IMR-90 (cell line): Measurements from ENCODE around the gene NBEAL1. TPM values are rescaled to one million over a fixed set of nuclear protein-coding genes. Genes with fewer than 3 reads are reported as not detected.

ENCODE experiments used
- ATAC-seq: fragments of 200-7000 bp; cut with Tn5 transposase; 2 replicates; pipeline ENCODE4 v1.9.1; 2020; ENCODE audit warnings: low read depth, mild to moderate bottlenecking, moderate library complexity
- BruUV-seq: library from RNA; stranded (reverse); fragments of 400-500 nt; replicated peaks from 2 replicates; lab custom pipeline; 2021; lab: Mats Ljungman, UMichigan
- CTCF ChIA-PET: fragments of 300-600 bp; formaldehyde crosslinking; extraction: SDS; loops from one replicate; lab custom pipeline; 2021; ENCODE audit warnings: antibody characterized with exemption; lab: Yijun Ruan, JAX
- POLR2A ChIA-PET: fragments of 300-600 bp; sonication (Branson Sonifier 250); formaldehyde crosslinking; loops from one replicate; lab custom pipeline; 2022; ENCODE audit warnings: antibody characterized with exemption; ENCODE audit not compliant: unreplicated experiment; lab: Charles Lee
- DNase-seq: peaks from one replicate; pipeline ENCODE4 v3.0.0; 2013
- H2AFZ ChIP-seq: replicated peaks from 2 replicates; pipeline ENCODE3; 2013; ENCODE audit warnings: low read length, mild to moderate bottlenecking; ENCODE audit not compliant: poor library complexity
- H2AK5ac ChIP-seq: 2 replicates; pipeline ENCODE4 v1.6.1; 2013; ENCODE audit warnings: low read depth, low read length, inconsistent platforms
- H2AK9ac ChIP-seq: replicated peaks from 2 replicates; pipeline ENCODE3; 2013; ENCODE audit warnings: mild to moderate bottlenecking, low read depth, low read length, moderate library complexity; ENCODE audit not compliant: poor library complexity
- H2BK120ac ChIP-seq: 2 replicates; pipeline ENCODE4 v1.6.1; 2013; ENCODE audit warnings: low read depth, low read length, inconsistent platforms
- H2BK15ac ChIP-seq: 3 replicates; pipeline ENCODE4 v1.6.1; 2013; ENCODE audit warnings: low read depth, low read length, inconsistent platforms
- H2BK20ac ChIP-seq: 2 replicates; pipeline ENCODE4 v1.6.1; 2013; ENCODE audit warnings: low read depth, mild to moderate bottlenecking, inconsistent platforms, low read length, moderate library complexity
- H2BK5ac ChIP-seq: 2 replicates; pipeline ENCODE4 v1.6.1; 2013; ENCODE audit warnings: mild to moderate bottlenecking, low read depth, low read length, inconsistent platforms; ENCODE audit not compliant: poor library complexity, severe bottlenecking
- H3K14ac ChIP-seq: replicated peaks from 2 replicates; pipeline ENCODE4 v1.6.1; 2013; ENCODE audit warnings: low read depth, low read length, inconsistent platforms
- H3K18ac ChIP-seq: 2 replicates; pipeline ENCODE4 v1.6.1; 2013; ENCODE audit warnings: low read depth, low read length, control low read depth
- H3K23ac ChIP-seq: 2 replicates; pipeline ENCODE4 v1.6.1; 2013; ENCODE audit warnings: low read depth, low read length, inconsistent platforms
- H3K27ac ChIP-seq: 2 replicates; pipeline ENCODE4 v1.5.1; 2013; ENCODE audit warnings: mild to moderate bottlenecking, control low read depth, low read length; ENCODE audit not compliant: insufficient read depth
- H3K27me3 ChIP-seq: 2 replicates; pipeline ENCODE4 v1.6.1; 2013; ENCODE audit warnings: low read length; ENCODE audit not compliant: control insufficient read depth, insufficient read depth
- H3K36me3 ChIP-seq: 2 replicates; pipeline ENCODE4 v1.6.1; 2013; ENCODE audit warnings: low read length, mixed read lengths; ENCODE audit not compliant: control insufficient read depth, insufficient read depth
- H3K4ac ChIP-seq: 2 replicates; pipeline ENCODE4 v1.6.1; 2013; ENCODE audit warnings: low read depth, low read length, inconsistent platforms
- H3K4me1 ChIP-seq: 2 replicates; pipeline ENCODE4 v1.6.1; 2013; ENCODE audit warnings: low read length, mixed read lengths; ENCODE audit not compliant: control insufficient read depth, insufficient read depth
- H3K4me2 ChIP-seq: 2 replicates; pipeline ENCODE4 v1.6.1; 2013; ENCODE audit warnings: low read depth, mild to moderate bottlenecking, control low read depth, low read length, moderate library complexity
- H3K4me3 ChIP-seq: 2 replicates; pipeline ENCODE4 v1.5.1; 2013; ENCODE audit warnings: low read depth, mild to moderate bottlenecking, control low read depth, low read length, moderate library complexity; ENCODE audit not compliant: insufficient read depth
- H3K56ac ChIP-seq: 2 replicates; pipeline ENCODE4 v1.6.1; 2013; ENCODE audit warnings: low read length, inconsistent platforms; ENCODE audit not compliant: insufficient read depth; ENCODE audit errors: extremely low read depth
- H3K79me1 ChIP-seq, 2 experiments: 2 replicates each; pipeline ENCODE4 v1.6.1; 2013; ENCODE audit warnings: low read length in 2 of 2, inconsistent platforms in 1 of 2, low read depth in 1 of 2
- H3K9ac ChIP-seq: 2 replicates; pipeline ENCODE4 v1.6.1; 2013; ENCODE audit warnings: low read depth, low read length, control low read depth
- H3K9me1 ChIP-seq: 2 replicates; pipeline ENCODE4 v1.6.1; 2013; ENCODE audit warnings: low read length, inconsistent platforms; ENCODE audit not compliant: insufficient read depth
- H3K9me3 ChIP-seq: 2 replicates; pipeline ENCODE4 v1.6.1; 2013; ENCODE audit warnings: low read length; ENCODE audit not compliant: control insufficient read depth, insufficient read depth
- H4K20me1 ChIP-seq: 2 replicates; pipeline ENCODE4 v1.6.1; 2013; ENCODE audit warnings: low read length, inconsistent platforms; ENCODE audit not compliant: insufficient read depth
- H4K5ac ChIP-seq: 2 replicates; pipeline ENCODE4 v1.6.1; 2013; ENCODE audit warnings: mild to moderate bottlenecking, low read depth, low read length, control low read depth
- H4K8ac ChIP-seq, 2 experiments: 2 replicates each; pipeline ENCODE4 v1.6.1; 2013; ENCODE audit warnings: low read depth in 2 of 2, low read length in 2 of 2, control low read depth in 1 of 2, inconsistent platforms in 1 of 2
- H4K91ac ChIP-seq: 2 replicates; pipeline ENCODE4 v1.6.1; 2013; ENCODE audit warnings: low read depth, low read length, inconsistent platforms; ENCODE audit not compliant: insufficient read depth
- BHLHE40 ChIP-seq: fragments of 150-350 bp; IDR thresholded peaks from 2 replicates; pipeline ENCODE4 v1.6.1; 2016; ENCODE audit warnings: mild to moderate bottlenecking, low read depth, low read length
- CEBPB ChIP-seq: IDR thresholded peaks from 2 replicates; pipeline ENCODE4 v1.6.1; 2012; ENCODE audit warnings: low read depth, low read length, improper control_type of control experiment
- CHD1 ChIP-seq: IDR thresholded peaks from 2 replicates; pipeline ENCODE4 v1.6.1; 2012; ENCODE audit warnings: low read depth, low read length, improper control_type of control experiment
- CTCF ChIP-seq: conservative IDR thresholded peaks from 2 replicates; pipeline ENCODE4 v1.5.1; 2012; ENCODE audit warnings: mild to moderate bottlenecking, low read depth, low read length, improper control_type of control experiment
- FOS ChIP-seq: fragments of 150-350 bp; IDR thresholded peaks from 2 replicates; pipeline ENCODE4 v1.6.1; 2016; ENCODE audit warnings: low read depth, low read length
- MAFK ChIP-seq: IDR thresholded peaks from 2 replicates; pipeline ENCODE4 v1.6.1; 2012; ENCODE audit warnings: low read depth, low read length, improper control_type of control experiment
- MAZ ChIP-seq: IDR thresholded peaks from 2 replicates; pipeline ENCODE4 v1.6.1; 2012; ENCODE audit warnings: low read depth, mild to moderate bottlenecking, low read length, improper control_type of control experiment, moderate library complexity, borderline replicate concordance
- MXI1 ChIP-seq: IDR thresholded peaks from 2 replicates; pipeline ENCODE4 v1.6.1; 2012; ENCODE audit warnings: low read depth, mild to moderate bottlenecking, low read length, moderate library complexity, borderline replicate concordance
- NFE2L2 ChIP-seq: fragments of 150-350 bp; IDR thresholded peaks from 2 replicates; pipeline ENCODE4 v1.6.1; 2016; ENCODE audit warnings: low read depth, mild to moderate bottlenecking, low read length
- POLR2A ChIP-seq: IDR thresholded peaks from 2 replicates; pipeline ENCODE4 v1.6.1; 2012; ENCODE audit warnings: mild to moderate bottlenecking, low read depth, low read length
- RAD21 ChIP-seq: IDR thresholded peaks from 2 replicates; pipeline ENCODE4 v1.6.1; 2012; ENCODE audit warnings: low read length, improper control_type of control experiment
- RCOR1 ChIP-seq: IDR thresholded peaks from 2 replicates; pipeline ENCODE4 v1.6.1; 2012; ENCODE audit warnings: mild to moderate bottlenecking, low read length, improper control_type of control experiment; ENCODE audit not compliant: insufficient replicate concordance
- RFX5 ChIP-seq: IDR thresholded peaks from 2 replicates; pipeline ENCODE4 v1.8.0; 2012; ENCODE audit warnings: low read depth, mild to moderate bottlenecking, low read length, moderate library complexity
- SMC3 ChIP-seq: fragments of 150-350 bp; IDR thresholded peaks from 2 replicates; pipeline ENCODE4 v1.6.1; 2016; ENCODE audit warnings: low read depth, mild to moderate bottlenecking, antibody characterized with exemption, low read length, moderate library complexity
- USF2 ChIP-seq: fragments of 150-350 bp; IDR thresholded peaks from 2 replicates; pipeline ENCODE4 v1.6.1; 2017; ENCODE audit warnings: mild to moderate bottlenecking, antibody characterized with exemption, low read length, low read depth
- WGBS, 2 experiments: methylation state at CpG; one replicate each; pipeline versions ENCODE4 v1.1.5 to v1.1.7; 2013; ENCODE audit warnings: missing lambda C conversion rate in 2 of 2; ENCODE audit not compliant: insufficient read length in 1 of 2; ENCODE audit errors: extremely low coverage in 2 of 2; 5-methylcytosine and 5-hydroxymethylcytosine counted together
- dilution Hi-C: fragments of 300-500 bp; cut with HindIII; formaldehyde crosslinking; loops from one replicate; pipeline ENCODE4 v1.14.3; 2018; ENCODE audit warnings: low sequenced_read_pairs; ENCODE audit not compliant: unreplicated experiment
- in situ Hi-C: fragments of 300-500 bp; cut with MboI; formaldehyde crosslinking; loops from 3 replicates; pipeline ENCODE4 v1.14.3; 2019; ENCODE audit warnings: low sequenced_read_pairs, inconsistent platforms, mixed read lengths
- intact Hi-C: fragments of 100-400 bp; cut with micrococcal nuclease; formaldehyde crosslinking; loops from 2 replicates; pipeline ENCODE4 v1.10.0; 2022
- polyA plus RNA-seq, 3 experiments: library from polyadenylated mRNA; depleted of rRNA; stranded (reverse); fragments of >200 nt; gene quantifications; 2 replicates each; pipeline ENCODE4 v1.2.3, GENCODE V29; 2012; ENCODE audit warnings: low replicate concordance in 1 of 3
- total RNA-seq: library from RNA; depleted of rRNA; stranded (reverse); fragments of >200 nt; gene quantifications from 2 replicates; pipeline ENCODE4 v1.2.3, GENCODE V29; 2012
- TF ChIP-seq, protein P1 (sequence below): fragments of 150-350 bp; IDR thresholded peaks from 2 replicates; pipeline ENCODE4 v1.6.1; 2016; ENCODE audit warnings: low read depth, mild to moderate bottlenecking, low read length, moderate library complexity, borderline replicate concordance

The NBEAL1 gene
- total and polyA plus RNA-seq, 2 of the 4 experiments (the other 2 are of a cell fraction) = 6.4 to 38.0 TPM

DNA sequence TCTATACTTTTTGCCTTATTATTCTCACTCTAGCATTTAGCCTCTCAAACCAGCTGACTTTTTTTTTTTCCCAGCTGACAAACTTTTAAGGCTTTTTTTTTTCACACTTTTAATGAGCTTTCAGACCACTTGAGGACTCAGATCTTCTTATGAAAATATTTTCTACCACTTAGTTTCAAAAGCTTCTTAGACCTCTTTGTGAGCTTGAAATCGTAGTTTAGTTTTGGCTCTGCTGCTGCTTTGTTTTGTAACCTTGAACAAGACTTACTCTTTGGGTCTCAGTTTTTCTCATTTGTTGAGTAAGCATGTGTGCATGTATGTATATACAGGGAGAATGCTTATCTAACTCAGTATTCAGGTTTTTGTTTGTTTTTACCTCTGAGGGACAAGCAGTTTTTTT, 3.5 kb downstream of the NBEAL1 start:
- Histone ChIP-seq H3K4me2 (peak overlapping the region; percentile 86), H3K36me3 (no peaks in the 10 kb centered on the region; the same call in 1 of the 2 replicates), H3K18ac (no peak overlapping the region), H4K20me1 (peaks cover 9% of the 10 kb centered on the region; the same call in 1 of the 2 replicates), H3K4me3 (peak overlapping the region; percentile 43), H2BK120ac (no peak overlapping the region), H4K8ac (no peak overlapping the region), H2AFZ (no peak overlapping the region), H3K4ac (no peak overlapping the region), H3K79me1 (peaks cover 8 to 35% of the 10 kb centered on the region in 2 experiments), H2AK5ac (no peak overlapping the region), H4K91ac (no peak overlapping the region), H3K27ac (no peak overlapping the region), H3K56ac (peak overlapping the region; percentile 46; the same call in 1 of the 2 replicates), H3K9me3 (no peaks in the 10 kb centered on the region), H2BK20ac (no peak overlapping the region), H2BK15ac (no peak overlapping the region), H3K23ac (no peak overlapping the region), H3K9me1 (0 out of 2 replicates have a peak, but pooled peaks cover 3% of the 10 kb centered on the region), H3K14ac (no peak overlapping the region), H3K4me1 (peaks cover 3% of the 10 kb centered on the region), H3K27me3 (no peaks in the 10 kb centered on the region), H2AK9ac (no peak overlapping the region), H2BK5ac (no peak overlapping the region), H3K9ac (no peak overlapping the region; the same call in 1 of the 2 replicates), H4K5ac (no peak overlapping the region)
- ChIA-PET CTCF (interaction anchor here (0.6 kb wide), 2 partner anchors 22 to 714 kb away, joined by 3 to 5 read pairs; no protein-coding TSS in a partner anchor), POLR2A (interaction anchor here (0.5 to 0.6 kb wide), 2 partner anchors 9 to 112 kb away, joined by 4 to 8 read pairs; no protein-coding TSS in a partner anchor)
- in situ Hi-C loops = no loop called here
- ATAC-seq (no peak), DNase-seq (peak; percentile 38)
- dilution Hi-C loops = no loop called here
- WGBS, 2 experiments = no CpG with 5 or more reads among the region's 1 CpG
- no peak for TF ChIP-seq NFE2L2
- TF ChIP-seq USF2 = no peak
- no peak for TF ChIP-seq MAZ
- TF ChIP-seq FOS = no peak
- no peak for TF ChIP-seq CTCF
- TF ChIP-seq RAD21 = no peak
- no peak for TF ChIP-seq RCOR1
- TF ChIP-seq CEBPB = no peak
- TF ChIP-seq CHD1 = no peak
- no peak for TF ChIP-seq BHLHE40
- no peak for TF ChIP-seq SMC3
- TF ChIP-seq, protein P1, sequence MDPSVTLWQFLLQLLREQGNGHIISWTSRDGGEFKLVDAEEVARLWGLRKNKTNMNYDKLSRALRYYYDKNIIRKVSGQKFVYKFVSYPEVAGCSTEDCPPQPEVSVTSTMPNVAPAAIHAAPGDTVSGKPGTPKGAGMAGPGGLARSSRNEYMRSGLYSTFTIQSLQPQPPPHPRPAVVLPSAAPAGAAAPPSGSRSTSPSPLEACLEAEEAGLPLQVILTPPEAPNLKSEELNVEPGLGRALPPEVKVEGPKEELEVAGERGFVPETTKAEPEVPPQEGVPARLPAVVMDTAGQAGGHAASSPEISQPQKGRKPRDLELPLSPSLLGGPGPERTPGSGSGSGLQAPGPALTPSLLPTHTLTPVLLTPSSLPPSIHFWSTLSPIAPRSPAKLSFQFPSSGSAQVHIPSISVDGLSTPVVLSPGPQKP = no peak
- no peak for TF ChIP-seq POLR2A
- TF ChIP-seq RFX5 = no peak
- no peak for TF ChIP-seq MAFK
- no peak for TF ChIP-seq MXI1
- no TSS peak for BruUV-seq
- intact Hi-C loops = loop anchor here (5.0 kb wide), 1 partner anchor 101 kb away; no protein-coding TSS in a partner anchor
